GM19463 (cell line): ENCODE results near the gene PREX1.

ENCODE experiments used
- ATAC-seq: cut with Tn5 transposase; IDR thresholded peaks from one replicate; pipeline ENCODE4 v1.9.1; 2021; ENCODE audit warnings: mild to moderate bottlenecking, moderate library complexity; ENCODE audit not compliant: unreplicated experiment

The PREX1 gene

GRCh38 chr20:48665785-48666184, 162.0 kb downstream of the PREX1 start:
- no peak for ATAC-seq

GRCh38 chr20:48662711-48663110, 165.1 kb downstream of the PREX1 start:
- no peak for ATAC-seq

GRCh38 chr20:48661575-48662455, 166.0 kb downstream of the PREX1 start:
- ATAC-seq = no peak

- no peak for ATAC-seq
These were observed 167.0 kb downstream of the PREX1 start for GRCh38 chr20:48660788-48661187.

- no peak for ATAC-seq
These were observed 167.9 kb downstream of the PREX1 start for GRCh38 chr20:48659858-48660257.

- ATAC-seq = no peak
These were observed 169.3 kb downstream of the PREX1 start for GRCh38 chr20:48658505-48658904.

GRCh38 chr20:48658198-48658476, 169.7 kb downstream of the PREX1 start:
- no peak for ATAC-seq

- ATAC-seq = no peak
These were observed 170.2 kb downstream of the PREX1 start for GRCh38 chr20:48657426-48658197.

- no peak for ATAC-seq
These were observed 171.1 kb downstream of the PREX1 start for GRCh38 chr20:48656661-48657211.

- ATAC-seq = no peak
These were observed 171.7 kb downstream of the PREX1 start for GRCh38 chr20:48656137-48656536.

GRCh38 chr20:48653706-48654051, 174.1 kb downstream of the PREX1 start:
- ATAC-seq = no peak

- no peak for ATAC-seq
These were observed 174.7 kb downstream of the PREX1 start for GRCh38 chr20:48652961-48653705.

- ATAC-seq = no peak
These were observed 175.8 kb downstream of the PREX1 start for GRCh38 chr20:48651960-48652359.

GRCh38 chr20:48651271-48651670, 176.5 kb downstream of the PREX1 start:
- no peak for ATAC-seq

- no peak for ATAC-seq
These were observed 177.9 kb downstream of the PREX1 start for GRCh38 chr20:48649868-48650267.

- no peak for ATAC-seq
These were observed 178.6 kb downstream of the PREX1 start for GRCh38 chr20:48649104-48649626.

- ATAC-seq = no peak
These were observed 179.2 kb downstream of the PREX1 start for GRCh38 chr20:48648482-48649051.

- ATAC-seq = no peak
These were observed 179.9 kb downstream of the PREX1 start for GRCh38 chr20:48647858-48648257.

- ATAC-seq = no peak
These were observed 182.1 kb downstream of the PREX1 start for GRCh38 chr20:48645666-48646065.

- no peak for ATAC-seq
These were observed 183.4 kb downstream of the PREX1 start for GRCh38 chr20:48644286-48644828.
